COLO668 (cell line): Measurements from ENCODE around the gene AKR7A3.
"Not testable (repeated sequence)": the region's sequence is repeated elsewhere in the genome, so short reads cannot be mapped to it uniquely, and the experiment has no call there.

ENCODE experiments used
- DNase-seq: peaks from one replicate; lab custom pipeline; 2025; ENCODE audit not compliant: unreplicated experiment; lab: John Stamatoyannopoulos, UW

The AKR7A3 gene

DNA sequence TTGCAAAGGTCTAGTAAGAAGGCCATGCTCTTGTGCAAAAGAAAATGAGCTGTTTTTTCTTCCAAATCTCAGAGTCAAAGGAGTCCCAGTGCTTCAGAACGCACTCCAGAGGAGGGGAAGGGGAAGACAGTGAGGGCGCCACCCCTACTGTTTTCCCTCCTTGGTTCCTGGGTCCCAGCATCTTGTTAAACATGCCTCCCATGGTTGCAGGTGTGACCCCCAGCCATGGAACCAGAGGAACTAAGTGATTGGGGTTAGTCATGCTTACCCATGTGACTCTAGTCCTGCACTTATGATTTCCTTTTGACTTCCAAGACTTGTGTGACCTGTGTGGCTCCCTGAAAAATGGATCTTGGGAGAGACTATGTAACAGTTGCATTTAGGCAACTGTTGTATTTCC lies 6.1 kb upstream of the AKR7A3 start:
- no peak for DNase-seq

DNA sequence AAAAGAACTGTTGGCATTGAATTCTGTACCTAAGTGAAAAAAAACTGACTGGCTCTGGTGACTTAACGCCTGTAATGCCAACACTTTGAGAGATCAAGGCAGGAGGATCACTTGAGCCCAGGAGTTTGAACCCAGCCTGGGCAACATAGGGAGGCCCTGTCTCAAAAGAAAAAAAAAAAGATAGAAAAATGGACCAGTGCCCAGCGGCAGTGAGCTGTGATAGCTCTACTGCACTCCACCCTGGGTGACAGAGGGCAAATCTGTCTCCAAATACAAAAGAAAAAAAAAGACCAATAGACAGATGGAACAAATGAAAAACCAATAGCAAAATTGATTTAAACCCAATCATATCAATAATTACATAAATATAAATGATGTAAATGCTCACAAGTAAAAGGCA lies 674 bp upstream of the AKR7A3 start:
- no peak for DNase-seq

- peak; percentile 80 for DNase-seq
These were observed 959 bp downstream of the AKR7A3 start for GRCh38 chr1:19287436-19288185.

DNA sequence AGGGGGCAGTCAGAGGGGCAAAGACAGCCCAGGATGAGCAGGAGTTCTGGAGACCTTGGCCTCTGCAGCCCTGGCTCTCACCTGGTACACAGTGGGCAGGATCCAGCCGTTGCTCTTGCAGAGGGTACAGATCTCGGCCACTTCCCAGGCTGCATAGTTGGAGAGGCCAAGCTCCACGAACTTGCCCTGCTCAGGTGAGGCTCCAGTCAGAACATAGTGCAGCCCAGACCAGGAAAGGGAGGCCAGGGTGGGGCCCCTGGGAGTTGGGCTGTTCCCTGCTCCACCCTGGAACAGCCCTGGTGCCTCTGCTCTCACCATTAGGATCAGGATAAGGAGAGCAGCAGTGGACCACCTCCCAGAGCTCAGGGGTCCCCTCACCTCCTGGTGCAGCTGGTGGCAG lies 2.8 kb downstream of the AKR7A3 start:
- DNase-seq: peak; percentile 74

- DNase-seq: not testable (repeated sequence)
These were observed 3.2 kb downstream of the AKR7A3 start for GRCh38 chr1:19285366-19285765.

GRCh38 chr1:19284881-19285280 lies 3.7 kb downstream of the AKR7A3 start:
- peak; percentile 52 for DNase-seq

- no peak for DNase-seq
These were observed 4.7 kb downstream of the AKR7A3 start for GRCh38 chr1:19283891-19284290.

- DNase-seq: no peak
These were observed 13.9 kb downstream of the AKR7A3 start for GRCh38 chr1:19274636-19275035.

GRCh38 chr1:19273844-19274531 lies 14.6 kb downstream of the AKR7A3 start:
- DNase-seq: not testable (repeated sequence)

- no peak for DNase-seq
These were observed 15.3 kb downstream of the AKR7A3 start for GRCh38 chr1:19273106-19273843.

DNA sequence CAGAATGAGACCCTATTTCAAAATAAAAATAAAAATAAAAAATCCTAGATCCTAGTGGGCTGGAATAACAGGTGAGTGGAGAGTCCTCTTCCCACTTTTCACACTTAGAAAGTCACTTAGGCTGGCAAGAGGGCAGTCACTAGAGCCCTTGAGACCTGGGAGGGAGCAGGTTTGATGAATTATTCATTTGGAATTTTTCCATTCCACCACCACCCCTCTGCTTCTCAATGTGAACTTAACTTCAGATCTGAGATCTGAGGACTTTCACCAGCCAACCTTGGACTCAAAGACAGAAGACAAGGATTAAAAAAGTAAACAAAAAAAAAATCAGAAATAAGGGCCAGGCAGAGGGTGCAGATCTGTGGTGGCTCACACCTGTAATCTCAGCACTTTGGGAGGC lies 16.5 kb downstream of the AKR7A3 start:
- DNase-seq: no peak

DNA sequence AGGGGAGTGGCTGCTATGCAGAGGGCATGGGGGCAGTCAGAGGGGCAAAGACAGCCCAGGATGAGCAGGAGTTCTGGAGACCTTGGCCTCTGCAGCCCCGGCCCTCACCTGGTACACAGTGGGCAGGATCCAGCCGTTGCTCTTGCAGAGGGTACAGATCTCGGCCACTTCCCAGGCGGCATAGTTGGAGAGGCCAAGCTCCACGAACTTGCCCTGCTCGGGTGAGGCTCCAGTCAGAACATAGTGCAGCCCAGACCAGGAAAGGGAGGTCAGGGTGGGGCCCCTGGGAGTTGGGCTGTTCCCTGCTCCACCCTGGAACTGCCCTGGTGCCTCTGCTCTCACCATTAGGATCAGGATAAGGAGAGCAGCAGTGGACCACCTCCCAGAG lies 18.2 kb downstream of the AKR7A3 start:
- not testable (repeated sequence) for DNase-seq

DNA sequence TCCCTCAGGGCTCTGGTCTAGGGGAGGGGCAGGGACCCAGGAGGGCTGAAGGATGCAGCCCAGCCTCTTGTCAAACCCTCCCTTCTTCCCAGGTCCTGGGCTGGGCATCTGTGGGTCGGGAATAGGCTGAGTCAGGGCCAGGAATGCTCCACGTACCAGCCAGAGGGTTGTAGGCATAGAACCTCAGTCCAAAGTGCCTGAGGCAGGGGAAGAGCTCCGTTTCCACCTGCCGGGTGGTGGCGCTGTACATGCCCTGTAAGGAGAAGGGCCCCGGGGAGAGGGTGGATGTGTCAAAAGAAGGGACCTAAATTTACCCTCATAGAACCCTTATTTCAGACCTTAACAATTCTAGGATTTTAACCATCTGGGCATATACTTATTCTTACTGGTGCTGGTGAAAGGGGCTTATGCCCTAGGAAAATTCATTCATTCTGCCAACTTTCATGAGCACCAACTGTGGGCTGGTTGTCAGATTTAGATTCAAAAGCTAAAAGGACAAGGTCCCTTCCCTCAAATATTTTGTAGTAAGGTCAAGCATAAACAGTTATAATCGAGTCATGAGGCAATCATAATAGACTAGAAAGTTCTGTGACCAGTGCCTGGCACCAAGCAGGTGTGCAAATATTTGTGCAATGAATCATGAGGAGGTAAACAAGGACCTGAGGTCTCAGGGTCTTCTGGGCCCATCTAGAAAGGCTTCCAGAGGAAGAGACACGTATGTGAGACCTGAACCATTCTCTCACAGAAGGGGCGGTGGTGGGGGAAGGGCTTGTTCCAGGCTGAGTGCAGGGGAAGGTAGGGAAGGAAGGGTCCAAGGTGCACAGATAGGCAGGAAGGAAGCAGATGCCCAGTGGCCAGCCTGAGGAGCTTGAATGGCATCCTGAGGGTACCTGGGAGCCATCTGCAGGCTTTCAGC lies 18.9 kb downstream of the AKR7A3 start:
- DNase-seq: not testable (repeated sequence)

DNA sequence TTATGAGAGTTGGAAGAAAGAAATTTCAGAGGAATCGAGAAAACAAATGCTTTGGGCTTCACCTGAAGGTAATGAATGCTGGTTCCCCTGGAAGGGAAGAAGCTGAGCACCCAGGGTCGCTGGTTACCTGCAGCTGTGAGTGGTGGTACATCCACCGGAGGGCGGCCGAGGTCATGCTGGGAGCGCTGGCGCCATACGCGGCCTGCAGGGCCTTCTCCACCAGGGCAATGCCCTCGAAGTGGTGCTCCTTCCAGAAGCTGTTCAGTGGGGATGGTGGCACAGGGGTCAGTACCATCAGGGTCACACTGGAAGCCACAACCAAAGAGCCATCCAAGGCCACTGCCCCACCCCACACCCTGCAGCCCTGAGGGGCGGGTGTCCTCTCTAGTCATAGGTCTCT lies 20.1 kb downstream of the AKR7A3 start:
- DNase-seq: no peak

DNA sequence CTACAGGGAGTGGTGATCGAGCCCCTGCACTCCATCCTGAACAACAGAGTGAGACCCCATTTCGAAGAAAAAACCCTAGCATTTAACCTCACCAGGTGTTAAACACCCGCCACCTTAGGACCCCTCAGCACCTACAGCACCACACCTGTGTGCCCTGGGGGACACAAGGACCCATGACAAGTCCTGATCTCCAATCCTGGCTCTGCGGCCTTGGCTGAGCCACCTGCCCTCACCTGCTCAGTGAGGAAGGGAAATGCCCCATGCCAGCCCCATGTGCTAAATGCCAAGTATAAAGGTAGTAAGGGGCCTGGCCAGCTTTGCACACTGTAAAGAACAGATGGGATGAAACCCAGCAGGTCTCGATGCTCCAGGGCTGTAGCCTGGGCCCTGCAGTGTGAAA lies 25.8 kb downstream of the AKR7A3 start:
- DNase-seq: no peak

DNA sequence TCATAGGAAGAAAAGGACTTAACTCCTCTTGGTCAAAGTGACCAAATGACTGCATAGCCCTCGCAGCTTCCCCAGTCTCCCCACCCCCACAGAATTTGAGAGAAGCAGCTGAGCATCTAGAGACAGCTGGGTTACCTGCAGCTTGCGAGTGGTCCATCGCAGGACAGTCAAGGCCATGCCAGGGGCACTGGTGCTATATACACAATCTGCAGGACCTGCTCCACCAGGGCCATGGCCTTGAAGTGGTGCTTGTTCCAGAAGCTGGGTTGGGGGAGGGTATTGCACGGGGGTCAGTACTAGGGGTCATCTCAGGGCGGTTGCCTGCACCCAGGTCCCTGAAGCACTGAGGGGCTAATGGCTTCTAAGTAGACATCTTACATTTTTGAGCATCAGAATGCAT lies 26.5 kb downstream of the AKR7A3 start:
- no peak for DNase-seq

- peak; percentile 81 for DNase-seq
These were observed 28.1 kb downstream of the AKR7A3 start for GRCh38 chr1:19260211-19261138.

DNA sequence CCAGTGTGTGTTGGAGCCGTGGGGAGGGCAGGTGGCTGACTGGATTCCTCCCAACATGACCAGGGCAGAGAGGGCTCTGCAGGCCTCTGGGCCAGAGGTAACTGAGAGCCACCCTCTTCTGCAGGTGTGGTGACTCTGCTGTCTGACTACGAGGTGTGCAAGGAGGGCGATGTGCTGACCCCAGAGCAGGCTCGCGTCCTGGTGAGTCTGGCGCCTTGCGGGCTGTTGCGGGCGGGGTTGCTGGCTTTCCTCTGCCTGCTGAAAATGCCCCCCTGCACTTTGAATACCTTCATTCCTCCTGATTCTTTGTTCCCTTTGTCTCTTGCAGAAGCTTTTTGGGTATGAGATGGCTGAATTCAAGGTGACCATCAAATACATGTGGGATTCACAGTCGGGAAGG lies 30.2 kb downstream of the AKR7A3 start:
- no peak for DNase-seq

DNA sequence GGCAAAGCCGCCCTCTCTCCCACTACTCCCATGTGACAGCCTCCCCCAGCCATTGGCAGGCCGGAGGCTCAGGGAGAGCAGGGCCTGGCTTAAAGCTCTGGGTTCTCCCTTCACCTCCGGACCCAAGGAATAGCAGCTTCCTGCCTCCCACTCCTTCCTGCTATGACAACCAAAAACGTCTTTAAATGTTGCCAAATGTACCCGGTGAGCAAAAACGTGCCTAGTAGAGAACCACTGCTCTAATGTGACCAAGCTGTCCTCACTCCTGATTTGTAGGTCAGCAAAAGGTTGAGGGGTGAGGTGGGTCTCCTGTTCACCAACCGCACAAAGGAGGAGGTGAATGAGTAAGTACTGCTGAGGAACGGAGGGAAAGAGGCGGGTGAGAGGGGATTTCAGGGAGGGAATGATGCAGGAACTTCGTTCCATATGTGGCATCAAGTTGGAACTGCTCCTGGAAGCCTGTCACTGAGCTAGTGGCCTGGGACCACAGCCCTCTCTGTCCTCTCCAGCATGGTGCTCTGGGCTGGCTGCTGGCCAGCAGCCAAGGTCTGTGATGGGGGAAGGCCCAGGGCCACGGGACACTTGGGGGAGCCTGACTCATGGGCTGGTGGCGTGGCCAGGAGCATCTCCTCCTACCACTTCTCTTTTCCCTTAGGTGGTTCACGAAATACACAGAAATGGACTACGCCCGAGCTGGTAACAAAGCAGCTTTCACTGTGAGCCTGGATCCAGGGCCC lies 31.2 kb downstream of the AKR7A3 start:
- no peak for DNase-seq
